HG03064 (cell line): ENCODE measurements around the gene TUBE1.
A peak's percentile ranks its signal among the peaks of the same experiment; 100 is the strongest.

Source experiments
- ATAC-seq: cut with Tn5 transposase; IDR thresholded peaks from one replicate; pipeline ENCODE4 v1.9.1; 2021; ENCODE audit warnings: low read depth; ENCODE audit not compliant: unreplicated experiment

The TUBE1 gene

DNA sequence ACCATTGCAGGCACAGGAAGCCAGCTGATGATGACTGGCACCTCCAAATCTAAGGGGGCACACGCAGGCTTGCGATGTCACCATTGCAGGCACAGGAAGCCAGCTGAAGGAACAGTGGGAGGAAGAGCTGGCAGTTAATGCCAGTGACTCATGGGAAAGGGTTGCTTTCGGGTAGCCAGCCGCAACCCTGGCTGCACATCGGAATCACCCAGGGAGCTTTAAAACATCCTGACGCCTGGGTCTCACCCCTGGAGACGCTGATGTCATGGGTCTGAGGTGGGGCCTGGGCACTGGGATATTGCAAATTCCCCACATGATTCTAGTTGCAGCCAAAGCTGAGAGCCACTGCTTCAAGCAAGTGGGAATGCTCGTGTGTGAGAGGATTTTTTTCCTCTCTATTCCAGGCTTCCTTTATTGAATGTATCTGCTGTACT is 49.5 kb downstream of the TUBE1 start:
- ATAC-seq: no peak

DNA sequence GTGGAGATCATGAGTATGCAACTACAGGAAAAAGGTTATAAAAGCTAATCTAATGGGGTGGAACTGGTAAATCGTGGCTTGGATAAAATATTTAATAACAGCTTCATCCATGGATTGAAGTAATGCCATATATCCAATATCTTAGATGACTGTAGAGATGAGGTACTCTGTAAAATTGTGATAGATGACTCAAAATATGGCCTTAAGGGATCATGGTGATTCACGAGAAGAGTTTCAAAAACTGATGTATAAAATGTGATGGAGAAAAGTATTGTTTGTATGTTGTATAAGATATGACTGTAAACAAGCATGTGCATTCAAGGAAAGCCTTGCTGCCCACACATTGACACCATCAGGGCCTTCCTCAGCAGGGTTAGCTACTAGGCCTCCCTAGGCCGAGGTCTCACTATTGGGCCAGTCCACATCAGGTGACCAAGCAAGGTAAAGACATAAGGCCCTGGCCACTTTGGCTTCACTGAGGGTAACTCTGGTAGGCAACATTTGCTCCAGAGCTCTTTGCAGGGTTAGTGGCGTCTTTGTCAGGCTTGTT is 51.1 kb downstream of the TUBE1 start:
- ATAC-seq: no peak

GRCh38 chr6:112034616-112034995 is 52.7 kb downstream of the TUBE1 start:
- no peak for ATAC-seq

GRCh38 chr6:112033791-112034615 is 53.3 kb downstream of the TUBE1 start:
- no peak for ATAC-seq

DNA sequence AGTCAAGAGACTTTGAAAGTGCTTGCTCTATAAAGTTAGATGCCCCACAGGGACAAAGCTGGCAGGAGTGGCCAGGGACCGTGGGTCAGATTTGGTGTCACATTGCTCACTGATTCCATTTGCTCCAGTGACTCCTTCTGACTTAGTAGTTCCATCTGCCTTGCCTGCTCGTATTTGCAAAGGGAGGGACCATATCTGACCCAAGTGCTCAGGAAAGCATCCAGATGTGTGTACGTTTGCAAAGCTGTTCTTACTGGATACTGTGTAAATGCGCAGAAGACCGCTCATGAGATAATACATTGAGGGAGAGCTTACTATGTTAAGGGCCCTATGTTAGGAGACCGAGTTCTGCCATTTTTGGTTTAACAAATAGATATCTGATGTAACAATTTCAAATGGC is 54.6 kb downstream of the TUBE1 start:
- ATAC-seq: no peak

- no peak for ATAC-seq
These were observed 55.3 kb downstream of the TUBE1 start for GRCh38 chr6:112031960-112032359.

GRCh38 chr6:112030961-112031660 is 56.2 kb downstream of the TUBE1 start:
- ATAC-seq: no peak

GRCh38 chr6:112030206-112030960 is 56.9 kb downstream of the TUBE1 start:
- ATAC-seq: no peak

- no peak for ATAC-seq
These were observed 58.0 kb downstream of the TUBE1 start for GRCh38 chr6:112029045-112029822.

DNA sequence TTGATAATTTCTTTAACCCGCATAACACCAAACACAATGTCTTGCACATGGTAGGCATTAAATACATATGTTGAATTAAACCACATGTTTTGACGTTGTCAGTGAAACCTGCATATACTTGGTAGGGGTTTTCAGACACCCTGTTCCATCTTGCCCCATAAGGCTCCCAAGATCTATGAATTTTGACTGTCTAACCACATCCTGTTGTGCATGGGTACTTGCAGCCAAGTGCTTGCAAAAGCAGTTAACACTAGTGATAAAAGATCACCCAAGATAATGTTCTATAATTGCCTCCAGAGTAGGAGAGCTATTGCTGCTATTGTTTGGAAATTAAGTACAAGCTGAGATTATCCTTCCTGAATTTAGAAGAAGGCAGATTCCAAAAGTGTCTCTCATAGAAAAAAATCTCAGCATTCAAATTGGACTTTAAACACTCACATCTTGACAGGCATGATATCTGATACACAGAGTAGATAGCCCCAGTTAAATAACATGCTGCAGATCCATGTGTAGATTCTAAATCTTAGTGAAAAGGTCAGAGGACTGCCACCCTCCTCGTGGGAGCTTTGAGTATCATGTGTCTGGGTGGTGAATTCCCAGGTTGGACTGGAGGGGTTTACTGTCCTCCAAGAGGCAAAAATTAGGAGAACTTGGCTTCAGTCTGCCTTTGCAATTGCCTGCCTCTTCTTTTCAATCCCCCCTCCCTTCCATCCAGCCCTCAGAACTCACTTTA is 59.2 kb downstream of the TUBE1 start:
- peak; percentile 80 for ATAC-seq

- no peak for ATAC-seq
These were observed 60.3 kb downstream of the TUBE1 start for GRCh38 chr6:112026933-112027332.

- no peak for ATAC-seq
These were observed 62.8 kb downstream of the TUBE1 start for GRCh38 chr6:112024464-112024863.

GRCh38 chr6:112022749-112023148 is 64.5 kb downstream of the TUBE1 start:
- no peak for ATAC-seq

- no peak for ATAC-seq
These were observed 65.5 kb downstream of the TUBE1 start for GRCh38 chr6:112021691-112022310.
